Stimulated activated CD8-positive, alpha-beta memory T cell treated with anti-CD3 and anti-CD28 coated beads, Interleukin-12 subunit alpha, Interleukin-12 subunit beta, amount 100 ng/mL, for 24 hours (primary cell): ENCODE data around the gene BAK1.
"Not testable (repeated sequence)": the region's sequence is repeated elsewhere in the genome, so short reads cannot be mapped to it uniquely, and the experiment has no call there.

Experiments used
- DNase-seq: peaks from one replicate; pipeline ENCODE4 v3.0.0-alpha.2; 2020; ENCODE audit errors: extremely low read depth

Gene BAK1

DNA sequence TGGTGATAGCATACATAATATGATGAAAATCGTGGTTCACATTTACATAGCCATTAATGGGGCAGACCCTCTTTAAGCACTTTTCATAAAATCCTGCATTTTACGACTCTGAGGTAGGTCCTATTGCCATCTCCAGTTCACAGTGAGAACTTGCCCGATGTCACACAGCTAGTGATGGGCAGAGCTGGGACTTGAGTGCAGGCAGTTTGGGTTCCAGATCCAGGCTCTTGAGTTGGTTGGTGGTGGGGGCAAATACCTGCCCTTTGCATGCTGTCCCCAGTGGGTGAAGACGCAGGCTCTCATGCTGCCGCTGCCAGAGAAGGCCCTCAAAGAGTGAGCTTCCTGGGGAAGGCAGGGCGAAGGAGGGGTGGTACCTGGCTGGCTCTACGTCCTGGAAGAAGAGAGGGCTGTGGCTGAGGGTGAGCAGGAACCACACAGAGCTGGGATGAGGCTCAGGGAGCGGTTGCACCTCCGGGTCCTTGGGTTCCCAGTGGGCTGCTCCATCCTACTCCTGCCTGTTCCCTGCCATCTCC, 6.1 kb upstream of the BAK1 start:
- no peak for DNase-seq

DNA sequence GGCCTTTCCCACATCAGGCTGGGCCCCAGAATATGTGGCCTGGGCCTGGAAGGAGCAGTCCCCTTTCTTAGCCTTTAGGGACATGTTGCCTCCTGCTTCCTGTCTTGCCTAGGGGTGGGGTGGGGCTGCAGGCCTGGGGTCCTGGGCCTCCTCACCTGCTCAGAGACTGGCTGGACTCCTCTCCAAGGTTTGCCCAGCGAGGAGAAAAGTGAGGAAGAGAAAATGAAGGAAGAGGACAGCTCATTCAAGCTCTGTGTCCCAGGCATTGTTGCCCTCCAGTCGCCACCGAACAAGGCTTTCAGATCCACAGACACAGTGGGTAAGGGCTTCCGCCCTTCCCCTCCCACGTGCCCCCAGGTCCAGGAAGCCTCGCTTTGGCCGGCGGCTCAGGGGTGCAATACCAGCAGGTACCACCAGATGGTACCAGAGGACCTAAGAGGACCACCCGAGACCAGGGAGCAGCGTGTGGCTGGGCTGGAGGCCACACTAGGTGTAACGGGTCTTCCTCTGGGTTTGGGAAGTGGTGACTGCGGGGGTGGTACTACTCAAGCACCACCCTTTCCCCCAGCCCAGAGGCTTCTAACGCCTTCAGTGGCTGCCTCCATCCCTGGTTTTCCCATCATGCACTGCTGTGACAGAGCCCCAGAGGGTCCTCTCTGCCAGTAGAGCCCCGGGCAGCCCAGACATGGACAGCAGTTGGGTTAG, 5.5 kb upstream of the BAK1 start:
- DNase-seq, result peak; percentile 63

DNA sequence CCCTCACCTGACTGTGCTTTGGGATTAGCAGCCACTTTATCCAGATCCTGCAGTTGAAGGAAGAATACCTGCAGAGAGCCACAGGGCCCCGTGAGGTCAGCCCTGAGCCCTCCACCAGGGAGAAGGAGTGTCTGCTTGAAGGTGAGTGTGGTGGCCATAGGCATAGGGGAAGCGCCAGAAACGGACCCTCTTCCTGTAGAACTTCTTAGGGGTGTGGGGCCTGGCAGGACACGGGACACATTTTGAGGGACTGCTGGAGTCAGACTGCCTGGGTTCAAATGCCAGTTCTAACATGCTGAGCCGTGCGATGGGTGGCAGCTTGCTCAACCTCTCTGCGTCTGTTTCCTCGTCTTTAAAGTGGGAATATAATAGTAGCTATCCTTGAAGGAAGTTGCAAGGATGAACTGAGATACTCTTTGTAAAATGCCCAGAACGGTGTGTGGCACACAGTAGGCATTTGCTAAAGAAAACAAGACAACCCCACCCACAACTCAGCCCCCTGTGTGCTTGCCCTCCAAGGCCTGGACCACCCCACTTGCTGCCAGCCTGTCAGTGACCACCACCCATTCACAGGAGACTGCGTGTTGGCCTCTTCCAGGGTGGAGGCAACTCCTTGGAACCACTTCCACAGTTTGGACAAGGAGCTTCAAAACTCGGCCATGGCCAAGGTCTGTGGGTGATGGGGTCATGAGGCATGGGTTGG, 4.8 kb upstream of the BAK1 start:
- no peak for DNase-seq

DNA sequence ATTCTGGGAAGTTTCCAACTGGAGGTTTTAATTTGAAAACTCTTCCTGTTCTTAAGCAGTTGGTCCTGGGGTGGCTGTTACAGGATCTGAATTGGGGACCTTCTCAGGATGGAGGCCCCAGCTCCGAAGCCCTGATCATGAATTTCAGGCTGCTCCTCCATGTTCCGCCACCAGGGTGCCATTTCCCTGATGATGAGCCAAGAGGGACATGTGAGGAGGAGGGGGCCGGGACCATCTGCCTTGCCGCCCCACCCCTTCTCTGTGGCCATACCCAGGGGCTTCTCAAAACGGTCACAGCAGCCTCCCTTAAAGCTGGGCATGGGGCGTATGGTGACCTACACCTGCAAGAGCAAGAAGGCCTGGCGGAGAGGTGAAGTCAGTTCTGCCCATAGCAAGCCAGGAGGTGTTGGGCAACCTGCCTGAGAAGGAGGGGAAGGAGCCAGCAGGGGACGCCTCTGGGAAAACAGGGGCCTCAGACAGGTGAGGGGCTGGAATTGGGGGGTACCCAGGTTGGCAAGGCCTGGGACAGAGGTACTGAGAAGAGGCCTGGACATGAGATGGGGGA, 3.6 kb upstream of the BAK1 start:
- DNase-seq, result no peak

DNA sequence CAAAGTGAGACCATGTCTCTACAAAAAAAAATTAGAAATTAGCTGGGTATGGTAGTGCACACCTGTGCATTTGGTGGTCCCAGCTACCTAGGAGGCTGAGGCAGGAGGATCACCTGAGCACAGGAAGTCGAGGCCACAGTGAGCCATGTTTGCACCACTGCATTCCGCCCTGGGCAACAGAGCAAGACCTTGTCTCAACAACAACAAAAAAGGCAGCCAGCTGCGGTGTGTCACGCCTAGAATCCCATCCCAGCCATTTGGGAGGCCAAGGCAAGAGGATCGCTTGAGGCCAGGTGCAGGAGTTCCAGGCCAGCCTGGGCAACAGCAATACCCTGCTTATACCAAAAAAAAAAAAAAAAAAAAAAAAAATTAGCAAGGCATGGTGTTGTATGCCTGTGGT, 1.1 kb upstream of the BAK1 start:
- DNase-seq, result no peak

DNA sequence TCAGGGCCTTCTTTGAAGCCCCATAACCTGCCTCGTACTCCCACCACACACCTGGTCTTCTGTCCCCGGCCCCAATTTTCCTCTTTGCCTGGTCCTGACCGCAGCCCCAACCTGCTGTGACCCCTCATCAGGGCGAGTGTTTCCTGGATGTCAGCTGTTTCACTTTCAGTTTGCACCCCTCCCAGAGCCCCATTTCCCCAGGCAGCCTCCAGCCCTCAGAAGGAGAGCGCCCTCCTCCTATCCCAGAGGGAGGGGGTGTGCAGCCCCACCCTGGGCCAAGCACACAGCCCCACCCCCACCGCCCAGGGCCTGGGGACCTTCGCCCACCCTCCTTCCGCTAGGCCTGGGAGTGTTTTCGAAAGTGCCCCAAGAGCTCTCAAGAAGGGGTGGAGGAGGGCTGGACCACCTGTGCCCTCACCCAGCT, 1.5 kb downstream of the BAK1 start:
- DNase-seq, result no peak

DNA sequence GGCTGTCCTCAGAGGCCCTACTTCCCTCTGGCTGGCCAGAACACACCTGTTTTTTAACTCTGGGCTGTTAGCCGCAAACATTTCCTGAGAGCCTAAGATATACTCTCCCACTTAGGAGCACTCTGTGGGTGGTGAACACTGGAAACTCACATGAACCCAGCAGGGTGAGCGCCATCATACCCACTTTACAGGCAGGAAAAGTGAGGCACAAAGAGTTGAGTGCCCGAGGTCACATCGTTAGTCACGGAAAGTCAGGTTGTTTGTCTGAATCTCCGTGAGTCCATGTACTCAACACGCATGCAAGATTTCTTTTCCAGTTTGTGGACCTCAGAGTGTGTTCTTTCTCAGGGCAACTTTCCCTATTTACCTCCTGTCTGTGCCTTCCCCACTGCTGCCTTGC, 1.9 kb downstream of the BAK1 start:
- no peak for DNase-seq

DNA sequence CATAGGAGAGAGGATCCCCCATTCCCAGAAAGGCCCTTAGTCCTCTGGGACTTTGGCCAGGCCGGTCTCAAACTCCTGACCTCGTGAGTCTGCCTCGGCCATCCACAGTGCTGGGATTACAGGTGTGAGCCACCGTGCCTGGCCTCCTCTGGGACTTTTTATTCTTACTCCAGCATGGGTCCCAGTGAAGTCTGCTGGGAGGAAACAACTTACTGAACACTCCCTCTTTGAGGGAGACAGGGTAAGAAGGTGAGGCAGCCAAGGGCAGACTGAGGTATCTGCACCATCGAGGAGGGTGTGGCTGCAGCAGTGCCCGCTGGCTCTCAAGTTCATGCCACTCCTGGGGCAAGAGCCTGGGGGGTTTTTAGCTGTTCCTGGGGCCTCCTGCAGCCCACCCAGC, 2.4 kb downstream of the BAK1 start:
- DNase-seq, result no peak

DNA sequence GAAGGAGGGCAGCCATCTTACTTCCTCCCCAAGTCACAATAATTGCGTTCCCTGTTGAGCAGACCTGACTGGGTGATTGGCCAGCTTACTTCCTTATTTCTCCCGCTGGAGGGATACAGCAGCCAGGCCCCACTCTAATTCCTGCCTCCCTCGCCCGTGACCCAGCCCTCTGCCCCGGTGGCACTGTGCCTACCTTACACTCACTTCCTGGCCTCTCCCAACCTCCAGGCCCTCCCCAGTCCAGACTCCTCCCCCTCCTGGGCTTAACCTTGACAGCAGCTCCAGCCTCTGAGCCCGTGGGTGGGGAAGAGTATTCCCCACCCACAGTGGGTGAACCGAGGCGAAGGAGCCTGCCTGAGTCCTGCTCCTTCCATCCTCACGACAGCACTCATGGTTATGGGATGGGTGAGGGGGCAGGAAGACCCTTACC, 3.0 kb downstream of the BAK1 start:
- DNase-seq, result no peak

DNA sequence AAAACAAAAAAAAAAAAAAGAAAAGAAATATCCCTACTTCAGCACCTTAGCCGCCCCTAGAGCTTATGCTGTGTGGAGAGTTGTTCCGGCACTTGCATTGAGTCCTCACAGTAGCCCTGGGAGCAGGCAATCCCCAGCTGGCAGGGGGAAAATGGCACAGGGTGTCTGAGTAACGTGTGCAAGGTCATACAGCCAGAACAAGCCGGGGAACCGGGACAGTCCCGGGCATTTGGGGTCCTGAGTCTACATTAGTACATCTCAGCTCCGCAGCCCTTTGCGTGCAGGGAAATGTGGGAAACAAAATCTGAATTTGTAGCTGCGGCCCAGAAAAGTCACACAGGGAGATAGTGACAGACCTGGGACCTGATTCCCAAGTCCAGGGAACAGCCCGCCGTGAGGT, 3.4 kb downstream of the BAK1 start:
- DNase-seq, result no peak

DNA sequence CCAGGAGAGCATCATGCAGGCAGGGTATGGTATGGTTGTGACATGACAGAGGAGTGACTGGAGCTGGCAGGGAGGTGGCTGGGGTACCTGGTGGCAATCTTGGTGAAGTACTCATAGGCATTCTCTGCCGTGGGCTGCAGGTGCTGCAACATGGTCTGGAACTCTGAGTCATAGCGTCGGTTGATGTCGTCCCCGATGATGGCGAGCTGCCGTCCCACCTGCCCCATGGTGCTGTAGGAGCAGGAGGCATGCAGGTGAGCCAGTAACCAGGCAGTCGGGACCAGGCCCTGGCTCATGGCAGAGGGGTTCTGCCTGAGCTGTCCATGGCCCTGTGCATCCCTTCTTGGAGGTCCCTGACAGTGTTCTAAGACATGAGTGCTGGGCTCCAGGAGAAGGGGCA, 4.9 kb downstream of the BAK1 start:
- DNase-seq, result no peak

DNA sequence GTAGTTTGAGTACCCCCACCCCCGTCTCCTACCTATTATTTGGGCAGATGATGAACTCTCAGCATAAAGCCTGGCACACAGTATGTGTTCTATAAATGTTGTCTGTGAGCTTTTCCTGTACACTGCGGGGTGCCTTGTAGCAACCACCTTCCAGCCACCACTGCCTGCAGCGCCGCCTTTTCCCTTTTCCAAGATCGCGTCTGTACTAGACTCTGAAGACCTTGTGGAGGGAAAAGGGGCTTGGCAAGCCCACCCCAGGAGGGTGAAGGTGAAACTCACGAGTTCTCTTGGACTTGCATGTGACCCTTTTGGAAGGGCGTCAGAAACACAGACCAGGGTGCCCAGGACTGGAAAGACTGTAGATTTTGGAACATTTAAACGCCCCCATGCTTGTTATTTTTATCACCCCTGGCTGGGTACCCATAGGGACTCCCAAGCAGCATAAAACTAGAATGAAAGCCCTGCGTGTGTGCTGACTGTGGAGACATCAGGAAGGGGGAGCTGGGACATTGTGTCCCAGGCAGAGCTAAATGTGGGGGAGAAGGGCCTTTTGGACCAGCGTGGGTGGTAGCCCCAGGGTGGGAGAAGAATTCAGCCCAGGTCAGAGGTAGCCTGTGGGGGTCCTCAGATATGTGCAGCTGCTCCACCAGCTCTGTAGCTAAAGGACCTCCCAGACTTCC, 8.3 kb downstream of the BAK1 start:
- no peak for DNase-seq

DNA sequence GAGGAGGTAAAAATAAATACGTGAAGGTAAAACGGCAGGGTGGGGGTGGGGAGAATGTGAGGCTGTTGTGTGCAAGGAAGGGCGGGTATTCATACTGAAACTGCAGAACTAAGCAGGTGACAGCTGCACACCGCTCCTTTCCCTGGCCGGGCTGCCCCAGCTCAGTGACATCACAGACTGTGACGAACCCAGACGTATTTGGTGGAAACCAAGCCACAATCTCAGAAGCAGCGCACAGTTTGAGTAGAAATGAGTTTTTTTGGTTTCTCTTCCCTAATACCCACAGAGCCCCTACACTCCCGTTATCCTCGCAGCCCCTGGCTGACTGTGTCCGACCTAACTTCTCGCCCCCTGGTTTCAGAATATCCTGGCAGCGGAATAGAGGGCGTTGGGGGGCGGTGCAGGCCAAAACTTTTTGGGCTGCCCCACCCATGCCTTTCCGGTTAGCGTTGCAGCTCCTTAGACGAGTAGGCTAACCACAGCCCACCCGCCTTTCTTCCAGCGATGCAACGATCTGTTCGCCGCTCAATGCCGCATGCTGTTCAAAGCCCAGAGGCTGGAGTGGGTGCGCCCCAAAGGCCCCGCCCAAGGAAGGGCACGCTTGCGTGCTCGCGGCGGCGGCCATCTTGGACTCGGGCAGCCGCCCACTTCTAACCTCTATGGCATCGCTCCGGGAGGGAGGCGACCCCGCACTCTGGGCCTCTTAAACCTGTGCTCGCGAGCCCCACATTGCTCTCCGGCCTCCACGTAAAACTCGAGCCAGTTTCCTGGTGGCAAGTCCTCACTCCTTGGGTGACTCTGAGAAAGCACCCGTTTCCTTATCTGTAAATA, 9.1 kb downstream of the BAK1 start:
- peak; percentile 88 for DNase-seq

DNA sequence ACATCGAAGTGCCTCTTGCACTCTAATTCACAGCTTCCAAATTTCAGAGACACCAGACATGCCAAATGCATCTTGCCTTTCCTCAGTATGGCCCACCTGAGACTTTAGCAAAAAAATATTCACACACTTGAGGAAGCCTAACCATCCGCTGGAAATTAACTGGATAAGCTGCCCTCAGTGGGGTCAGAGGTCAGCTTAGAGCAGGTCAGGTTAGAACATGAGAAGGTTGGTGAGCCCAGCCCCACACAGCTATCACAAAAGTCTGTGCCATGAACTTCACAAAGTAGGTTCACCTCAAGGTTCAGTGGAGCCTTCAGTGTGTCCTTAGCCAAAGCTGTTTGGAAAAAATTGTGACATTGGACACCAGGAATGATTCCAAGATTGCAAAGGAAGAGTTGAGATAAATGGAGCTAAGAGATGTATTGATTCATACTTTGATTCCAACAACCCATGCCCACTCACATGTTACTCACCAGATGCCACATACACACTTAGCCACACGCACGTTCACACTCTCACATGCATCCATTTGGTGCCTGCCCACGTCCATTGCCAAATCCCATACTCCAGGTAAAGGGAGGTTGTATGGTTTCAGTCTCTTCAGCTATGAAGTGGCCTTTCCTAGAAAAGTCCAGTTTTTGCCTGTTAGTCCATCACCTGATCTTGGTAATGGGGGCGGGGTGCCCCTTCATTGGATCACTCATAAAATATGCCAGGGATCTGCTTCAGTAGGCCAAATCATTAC, 11.1 kb downstream of the BAK1 start:
- no peak for DNase-seq

DNA sequence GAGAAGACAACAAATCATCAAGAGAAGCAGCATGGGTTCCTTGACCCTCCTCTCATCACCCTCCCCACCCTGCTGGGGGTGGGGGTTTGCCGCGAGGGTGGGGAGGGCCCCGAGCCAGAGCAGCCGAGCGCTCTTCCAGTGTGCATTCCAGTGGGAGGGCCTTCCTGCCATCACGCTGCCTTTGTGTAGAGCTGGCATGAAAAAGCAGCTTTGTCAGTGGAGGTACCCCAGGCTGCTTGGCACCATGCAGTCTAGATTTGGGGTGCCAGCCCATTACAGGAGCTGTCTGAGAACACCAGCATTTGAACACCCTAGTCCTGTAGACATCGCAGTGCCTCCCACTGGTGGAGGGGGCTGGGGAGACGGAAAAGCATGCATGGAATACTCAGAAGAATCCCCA, 12.2 kb downstream of the BAK1 start:
- no peak for DNase-seq

DNA sequence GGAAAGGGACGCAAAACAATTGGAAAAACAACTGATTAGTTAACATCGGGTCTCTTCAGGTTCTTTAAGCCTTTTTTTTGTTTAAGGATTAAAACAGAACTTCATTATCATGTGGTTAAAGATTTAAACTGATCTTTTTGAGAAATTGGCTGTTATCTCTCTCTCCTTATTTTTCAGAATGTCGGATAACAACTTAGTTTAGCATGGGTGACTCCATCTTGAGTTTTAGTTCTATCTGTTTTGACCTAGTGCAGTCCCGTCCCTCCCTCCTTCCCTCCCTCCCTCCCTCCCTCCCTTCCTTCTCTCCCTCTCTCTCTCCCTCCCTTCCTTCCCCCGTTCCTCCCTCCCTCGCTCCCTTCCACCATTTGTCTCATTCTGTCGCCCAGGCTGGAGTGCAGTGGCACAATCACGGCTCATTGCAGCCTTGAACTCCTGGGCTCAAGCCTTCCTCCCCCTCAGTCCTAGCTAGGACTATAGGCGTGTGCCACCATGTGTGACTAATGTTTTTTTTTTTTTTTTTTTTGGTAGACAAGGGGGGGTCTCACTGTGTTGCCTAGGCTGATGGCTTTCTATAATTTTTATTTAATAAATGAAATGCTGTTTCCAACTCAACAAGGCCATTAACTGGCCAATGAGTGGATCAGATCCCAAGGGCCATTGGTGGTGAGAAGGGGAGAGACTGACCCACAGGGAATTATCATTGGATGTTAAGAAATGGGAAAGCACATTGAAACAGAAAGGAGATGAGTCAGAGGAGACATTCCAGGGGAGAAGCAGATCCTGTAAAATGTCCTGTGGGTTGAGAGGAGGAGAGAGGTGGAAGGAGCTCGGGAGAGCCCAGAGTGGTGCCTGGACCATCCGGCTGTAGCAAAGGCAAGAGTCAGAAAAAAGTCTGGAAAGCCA, 13.6 kb downstream of the BAK1 start:
- no peak for DNase-seq

DNA sequence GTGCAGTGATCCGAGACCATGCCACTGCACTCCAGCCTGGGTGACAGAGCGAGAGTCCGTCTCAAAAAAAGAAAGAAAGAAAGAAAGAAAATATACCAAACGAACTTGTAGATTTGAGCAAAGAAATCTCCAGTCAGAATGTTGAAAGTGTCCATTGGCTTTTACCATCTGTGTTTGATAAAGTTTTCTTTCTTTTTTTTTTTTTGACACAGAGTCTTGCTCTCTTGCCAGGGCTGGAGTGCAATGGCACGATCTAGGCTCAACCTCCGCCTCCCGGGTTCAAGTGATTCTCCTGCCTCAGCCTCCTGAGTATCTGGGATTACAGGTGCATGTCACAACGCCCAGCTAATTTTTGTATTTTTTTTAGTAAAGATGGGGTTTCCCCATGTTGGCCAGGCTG, 21.3 kb downstream of the BAK1 start:
- DNase-seq, result no peak

DNA sequence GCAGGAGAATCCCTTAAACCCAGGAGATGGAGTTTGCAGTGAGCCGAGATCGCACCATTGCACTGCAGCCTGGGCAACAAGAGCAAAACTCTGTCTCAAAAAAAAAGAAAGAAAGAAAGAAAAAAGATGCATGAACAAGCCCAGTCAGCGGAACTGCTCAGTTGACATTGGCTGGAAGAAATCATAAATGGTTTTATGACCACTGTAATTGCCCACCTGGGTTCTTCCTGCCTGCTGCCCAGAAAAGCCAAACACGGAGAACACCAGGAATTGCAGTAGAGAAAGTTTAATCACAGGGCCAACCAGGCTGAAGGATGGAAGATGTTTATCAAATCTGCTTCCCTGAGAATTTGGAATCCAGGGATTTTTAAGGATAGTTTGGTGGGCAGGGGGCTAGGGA, 22.7 kb downstream of the BAK1 start:
- DNase-seq, result no peak

DNA sequence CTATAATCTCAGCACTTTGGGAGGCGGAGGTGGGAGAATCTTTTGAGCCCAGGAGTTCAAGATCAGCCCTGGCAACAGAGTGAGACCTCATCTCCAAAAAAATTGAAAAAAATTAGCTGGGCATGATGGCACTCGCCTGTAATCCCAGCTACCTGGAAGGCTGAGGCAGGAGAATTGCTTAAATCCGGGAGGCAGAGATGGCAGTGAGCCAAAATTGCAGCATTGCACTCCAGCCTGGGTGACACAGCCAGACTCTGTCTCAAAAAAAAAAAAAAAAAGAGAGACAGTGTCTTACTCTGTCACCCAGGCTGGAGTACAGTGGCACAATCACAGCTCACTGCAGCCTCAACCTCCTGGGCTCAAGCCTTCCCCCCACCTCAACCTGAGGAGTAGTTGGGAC, 27.2 kb downstream of the BAK1 start:
- DNase-seq, result not testable (repeated sequence)

DNA sequence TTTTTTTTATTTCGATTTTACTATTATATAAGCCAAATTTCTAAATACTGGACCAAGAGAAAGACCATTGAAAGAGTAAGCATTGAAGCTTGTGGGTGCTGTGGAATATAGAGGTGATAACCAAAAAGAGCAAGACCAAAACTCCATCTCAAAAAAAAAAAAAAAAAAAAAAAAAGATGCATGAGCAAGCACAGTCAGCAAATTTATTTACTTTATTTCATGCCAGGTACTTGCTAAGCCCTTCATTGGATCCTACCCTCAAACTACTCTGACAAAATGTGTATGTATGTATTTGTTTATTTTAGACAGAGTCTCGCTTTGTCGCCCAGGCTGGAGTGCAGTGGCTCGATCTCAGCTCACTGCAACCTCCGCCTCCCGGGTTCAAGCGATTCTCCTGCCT, 27.8 kb downstream of the BAK1 start:
- no peak for DNase-seq
